GM18870 (cell line): Measurements from ENCODE around the gene IL17RC.

ENCODE experiments used
- ATAC-seq: cut with Tn5 transposase; IDR thresholded peaks from one replicate; pipeline ENCODE4 v1.9.1; 2021; ENCODE audit warnings: moderate library complexity; ENCODE audit not compliant: unreplicated experiment

Gene IL17RC

GRCh38 chr3:9976721-9977709, 60.1 kb downstream of the IL17RC start:
- ATAC-seq: no peak

GRCh38 chr3:9978710-9979305, 61.9 kb downstream of the IL17RC start:
- no peak for ATAC-seq

- ATAC-seq: no peak
Observed at GRCh38 chr3:9980251-9980650, 63.4 kb downstream of the IL17RC start.
